ENCODE results near the gene LRRC31.

Gene LRRC31

GRCh38 chr3:169790687-169791429 lies 78.9 kb downstream of the LRRC31 start:
- Histone ChIP-seq H3K36me3 (ENCODE audit: insufficient read depth) (no peaks in the 10 kb centered on the region), H3K4me3 (IDR thresholded peaks at IDR 0.05; ENCODE audit: insufficient read depth, low read depth, low read length) (no peak overlapping the region), H3K27ac (no peak overlapping the region), H2AFZ (ENCODE audit: low read depth) (no peak overlapping the region), H3K4me2 (no peak overlapping the region), H3K79me2 (ENCODE audit: insufficient read depth, low read depth) (no peaks in the 10 kb centered on the region), H4K20me1 (ENCODE audit: insufficient read depth) (no peaks in the 10 kb centered on the region), H3K4me1 (ENCODE audit: low read depth, poor library complexity, severe bottlenecking) (peaks cover 5% of the 10 kb centered on the region), H3K27me3 (ENCODE audit: insufficient read depth, low read depth) (no peaks in the 10 kb centered on the region), H3K9ac (no peak overlapping the region)
- no peak for TF ChIP-seq CTCF (conservative IDR thresholded peaks at IDR 0.05; ENCODE audit: low read depth, low read length)

GRCh38 chr3:169790219-169790618 lies 79.5 kb downstream of the LRRC31 start:
- peaks cover 5% of the 10 kb centered on the region for H3K4me1 ChIP-seq (ENCODE audit: low read depth, poor library complexity, severe bottlenecking)
- no peaks in the 10 kb centered on the region for H3K27me3 ChIP-seq (ENCODE audit: insufficient read depth, low read depth)
- no peaks in the 10 kb centered on the region for H3K79me2 ChIP-seq (ENCODE audit: insufficient read depth, low read depth)
- H4K20me1 ChIP-seq (ENCODE audit: insufficient read depth), result no peaks in the 10 kb centered on the region
- no peaks in the 10 kb centered on the region for H3K36me3 ChIP-seq (ENCODE audit: insufficient read depth)
- H3K27ac ChIP-seq, result no peak overlapping the region
- no peak overlapping the region for H3K4me2 ChIP-seq
- H3K9ac ChIP-seq, result no peak overlapping the region
- no peak overlapping the region for H3K4me3 ChIP-seq (IDR thresholded peaks at IDR 0.05; ENCODE audit: insufficient read depth, low read depth, low read length)
- no peak overlapping the region for H2AFZ ChIP-seq (ENCODE audit: low read depth)
- TF ChIP-seq CTCF (conservative IDR thresholded peaks at IDR 0.05; ENCODE audit: low read depth, low read length), result no peak

Data from KMS-11 (cell line).